A549 (cell line): ENCODE data around the gene HADHA.

Source experiments
- CEBPB ChIP-seq, 2 experiments: fragments of >200 bp in 1 of 2; sonication (Bioruptor Twin) in 1 of 2; formaldehyde crosslinking in 1 of 2; IDR thresholded peaks; 2 replicates each; pipeline ENCODE4 v1.6.1; 2012 to 2016
- CHD2 ChIP-seq: fragments of 150-350 bp; IDR thresholded peaks from 2 replicates; pipeline ENCODE4 v1.6.1; 2014; ENCODE audit warnings: low read length; ENCODE audit not compliant: partially characterized antibody
- CTCF ChIP-seq: fragments of >200 bp; sonication (Bioruptor Twin); formaldehyde crosslinking; IDR thresholded peaks from 3 replicates; pipeline ENCODE4 v1.5.1; 2016
- EHMT2 ChIP-seq: fragments of 200-600 bp; sonication (generic); IDR thresholded peaks from 2 replicates; pipeline ENCODE4 v1.6.1; 2016; ENCODE audit warnings: antibody characterized with exemption, low read depth, mild to moderate bottlenecking, moderate library complexity
- EP300 ChIP-seq, 2 experiments: fragments of >200 bp; sonication (Bioruptor Twin); formaldehyde crosslinking; IDR thresholded peaks; 2 replicates in 1 of 2; 3 replicates in 1 of 2; pipeline ENCODE4 v1.6.1; 2016 to 2017
- MAX ChIP-seq: IDR thresholded peaks from 2 replicates; pipeline ENCODE4 v1.6.1; 2012
- MYC ChIP-seq: IDR thresholded peaks from 2 replicates; pipeline ENCODE4 v1.6.1; 2012; ENCODE audit warnings: mild to moderate bottlenecking, inconsistent platforms, low read length, improper control_type of control experiment, borderline replicate concordance
- POLR2A ChIP-seq: IDR thresholded peaks from 2 replicates; pipeline ENCODE4 v1.6.1; 2012; ENCODE audit warnings: mild to moderate bottlenecking, low read length
- SREBF2 ChIP-seq: fragments of 450-650 bp; IDR thresholded peaks from 2 replicates; pipeline ENCODE4 v1.6.1; 2014; ENCODE audit warnings: mild to moderate bottlenecking, moderate library complexity
- TP53 ChIP-seq: fragments of 250-450 bp; sonication (Bioruptor Pico); IDR thresholded peaks from 2 replicates; pipeline ENCODE4 v1.5.0; 2021; ENCODE audit warnings: mild to moderate bottlenecking, moderate library complexity
- USF2 ChIP-seq: fragments of 450-650 bp; IDR thresholded peaks from 2 replicates; pipeline ENCODE4 v1.6.1; 2014; ENCODE audit warnings: antibody characterized with exemption
- ZC3H11A ChIP-seq: fragments of 450-650 bp; IDR thresholded peaks from 2 replicates; pipeline ENCODE4 v1.6.1; 2014; ENCODE audit warnings: antibody characterized with exemption, mild to moderate bottlenecking

GRCh38 chr2:26268213-26268612, 23.8 kb upstream of the HADHA start:
- no peak for TF ChIP-seq MAX
- TF ChIP-seq CTCF, result no peak
- no peak for TF ChIP-seq TP53
- no peak for TF ChIP-seq ZC3H11A
- TF ChIP-seq MYC, result no peak
- no peak for TF ChIP-seq CHD2
- TF ChIP-seq USF2, result no peak
- no peak for TF ChIP-seq CEBPB (IDR thresholded peaks at IDR 0.05)
- no peak for TF ChIP-seq EP300 (IDR thresholded peaks at IDR 0.05)
- no peak for TF ChIP-seq POLR2A
- TF ChIP-seq SREBF2, result no peak
- TF ChIP-seq EHMT2, result no peak
